ENCODE measurements around the gene POLR2A.

Gene POLR2A

GRCh38 chr17:7538050-7538449 lies 53.9 kb downstream of the POLR2A start:
- Mint-ChIP-seq H3K9me3 (peaks cover 31% of the 10 kb centered on the region), H3K36me3 (ENCODE audit: low read depth) (peaks cover 5% of the 10 kb centered on the region)
- DNase-seq, result no peak

GRCh38 chr17:7538891-7539545 lies 54.9 kb downstream of the POLR2A start:
- no peak for DNase-seq
- H3K4me3 Mint-ChIP-seq, result no peak overlapping the region
- no peak overlapping the region for H3K27ac Mint-ChIP-seq
- no peak for TF ChIP-seq CTCF (IDR thresholded peaks at IDR 0.05)
- no peaks in the 10 kb centered on the region for H3K4me1 Mint-ChIP-seq
- H3K36me3 Mint-ChIP-seq (ENCODE audit: low read depth), result peaks cover 5% of the 10 kb centered on the region
- peaks cover 25% of the 10 kb centered on the region for H3K27me3 Mint-ChIP-seq (ENCODE audit: low read depth, poor library complexity)
- H3K9me3 Mint-ChIP-seq, result peaks cover 31% of the 10 kb centered on the region

More at GRCh38 chr17:7538050-7538449, 53.9 kb downstream of the POLR2A start:
- H3K4me3 Mint-ChIP-seq, result no peak overlapping the region
- H3K27me3 Mint-ChIP-seq (ENCODE audit: low read depth, poor library complexity), result peaks cover 15% of the 10 kb centered on the region
- H3K4me1 Mint-ChIP-seq, result no peaks in the 10 kb centered on the region
- no peak for TF ChIP-seq CTCF (IDR thresholded peaks at IDR 0.05)
- no peak overlapping the region for H3K27ac Mint-ChIP-seq

- Mint-ChIP-seq H3K9me3 (peaks cover 26% of the 10 kb centered on the region), H3K4me1 (no peaks in the 10 kb centered on the region), H3K4me3 (no peak overlapping the region), H3K27ac (no peak overlapping the region), H3K27me3 (ENCODE audit: low read depth, poor library complexity) (peaks cover 36% of the 10 kb centered on the region), H3K36me3 (ENCODE audit: low read depth) (peaks cover 5% of the 10 kb centered on the region)
- no peak for TF ChIP-seq CTCF (IDR thresholded peaks at IDR 0.05)
- DNase-seq, result no peak
Measured at GRCh38 chr17:7541074-7541621, 57.0 kb downstream of the POLR2A start.

- no peak for TF ChIP-seq CTCF (IDR thresholded peaks at IDR 0.05)
- no peak overlapping the region for H3K27ac Mint-ChIP-seq
- H3K9me3 Mint-ChIP-seq, result no peaks in the 10 kb centered on the region
- no peak for DNase-seq
- H3K4me1 Mint-ChIP-seq, result peaks cover 12% of the 10 kb centered on the region
- H3K4me3 Mint-ChIP-seq, result no peak overlapping the region
- H3K36me3 Mint-ChIP-seq (ENCODE audit: low read depth), result no peaks in the 10 kb centered on the region
- H3K27me3 Mint-ChIP-seq (ENCODE audit: low read depth, poor library complexity), result peaks cover 57% of the 10 kb centered on the region
Measured at GRCh38 chr17:7544911-7545310, 60.7 kb downstream of the POLR2A start.

GRCh38 chr17:7548585-7549400 lies 64.6 kb downstream of the POLR2A start, which contains the start of gene TNFSF12:
TSS of gene TNFSF12 (plus strand) at chr17:7549058. CDS start at chr17:7549154, 96 bp downstream.
- Mint-ChIP-seq H3K36me3 (ENCODE audit: low read depth) (no peaks in the 10 kb centered on the region), H3K9me3 (no peaks in the 10 kb centered on the region), H3K27ac (peak within 1 kb of the TSS; percentile 23), H3K4me1 (peaks cover 29% of the 10 kb centered on the region), H3K4me3 (peak within 1 kb of the TSS; percentile 77), H3K27me3 (ENCODE audit: low read depth, poor library complexity) (peaks cover 53% of the 10 kb centered on the region)
- DNase-seq, result peak; percentile 69
- TF ChIP-seq CTCF (IDR thresholded peaks at IDR 0.05), result no peak

Data from nephron progenitor cell (in vitro differentiated cells).